Measurements from ENCODE around the gene ARHGDIA.
"Not testable (repeated sequence)": the region's sequence is repeated elsewhere in the genome, so short reads cannot be mapped to it uniquely, and the experiment has no call there.

ARHGDIA gene

DNA sequence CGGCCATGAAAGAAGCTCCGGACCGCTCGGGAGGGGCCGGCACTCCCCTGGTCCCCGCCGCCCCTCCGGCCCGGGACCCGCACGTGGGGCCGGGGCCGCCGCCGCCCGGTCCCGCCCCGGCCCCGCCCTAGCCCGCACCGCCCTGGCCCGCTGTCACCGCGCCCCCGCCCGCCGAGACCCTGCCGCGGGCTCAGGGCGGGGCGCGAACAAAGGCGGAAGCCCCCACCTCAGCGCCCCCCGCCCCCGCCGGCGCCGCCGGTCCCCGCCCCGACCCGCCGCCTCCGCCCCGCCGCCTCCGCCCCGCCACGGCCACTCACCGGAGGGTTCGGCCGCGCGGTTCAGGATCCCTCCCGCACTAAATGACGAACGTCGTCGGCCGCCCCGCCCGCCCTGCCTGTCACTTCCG is at the start of gene ARHGDIA:
ARHGDIA (minus strand) TSS at position 357 of the 406 bp plus-strand sequence. CDS start 1,407 bp downstream, outside the sequence.
- H3K27me3 ChIP-seq (ENCODE audit: insufficient read depth, low read length): no peaks in the 10 kb centered on the region
- H3K4me3 ChIP-seq (ENCODE audit: low read length): peak within 1 kb of the TSS; percentile 79
- no peaks in the 10 kb centered on the region for H3K9me3 ChIP-seq (ENCODE audit: low read length)
- peak within 1 kb of the TSS; percentile 66 for H2AFZ ChIP-seq (ENCODE audit: low read depth, low read length)
- peaks cover 36% of the 10 kb centered on the region for H3K4me1 ChIP-seq (ENCODE audit: insufficient read depth, low read length)
- H3K36me3 ChIP-seq (ENCODE audit: insufficient read depth, low read length): peaks cover 19% of the 10 kb centered on the region

DNA sequence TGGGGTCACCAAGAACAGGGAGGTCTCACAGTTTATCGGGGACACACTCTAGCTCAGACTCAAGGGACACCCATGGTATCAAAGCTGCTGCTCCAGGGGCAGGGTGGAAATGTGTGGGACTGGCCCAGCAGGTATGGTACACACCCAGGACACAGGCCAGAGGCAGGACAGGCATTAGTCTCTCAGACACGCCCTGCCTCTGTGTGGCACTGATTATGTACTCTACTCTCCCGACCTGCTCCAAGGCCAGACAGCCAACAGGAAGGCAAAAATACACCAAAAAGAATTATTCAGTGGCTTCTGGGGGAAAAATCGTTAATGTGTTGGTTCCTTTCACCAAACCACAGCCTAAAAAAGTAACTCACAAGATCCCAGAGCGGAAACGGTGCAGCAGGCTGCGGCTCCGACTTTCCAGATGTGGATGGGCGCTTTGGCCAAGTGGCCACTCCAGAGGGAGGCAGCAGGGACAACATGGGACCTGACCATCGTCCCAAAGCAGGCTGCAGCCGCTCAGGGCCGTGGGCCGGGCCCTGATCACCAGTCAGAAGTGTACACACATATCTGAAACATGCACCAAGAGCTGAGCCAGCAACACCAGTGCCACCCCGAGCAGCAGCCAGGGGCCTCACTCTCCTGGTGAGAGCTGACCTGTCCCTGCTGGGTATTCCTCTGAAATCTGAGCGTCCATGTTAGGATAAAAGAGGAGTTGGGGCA is 47.9 kb upstream of the ARHGDIA start:
- no peak overlapping the region for H3K4me3 ChIP-seq (ENCODE audit: low read length)
- peaks cover 13% of the 10 kb centered on the region for H3K4me1 ChIP-seq (ENCODE audit: insufficient read depth, low read length)
- no peaks in the 10 kb centered on the region for H3K27me3 ChIP-seq (ENCODE audit: insufficient read depth, low read length)
- no peak overlapping the region for H2AFZ ChIP-seq (ENCODE audit: low read depth, low read length)
- H3K9me3 ChIP-seq (ENCODE audit: low read length): no peaks in the 10 kb centered on the region
- peaks cover 34% of the 10 kb centered on the region for H3K36me3 ChIP-seq (ENCODE audit: insufficient read depth, low read length)

DNA sequence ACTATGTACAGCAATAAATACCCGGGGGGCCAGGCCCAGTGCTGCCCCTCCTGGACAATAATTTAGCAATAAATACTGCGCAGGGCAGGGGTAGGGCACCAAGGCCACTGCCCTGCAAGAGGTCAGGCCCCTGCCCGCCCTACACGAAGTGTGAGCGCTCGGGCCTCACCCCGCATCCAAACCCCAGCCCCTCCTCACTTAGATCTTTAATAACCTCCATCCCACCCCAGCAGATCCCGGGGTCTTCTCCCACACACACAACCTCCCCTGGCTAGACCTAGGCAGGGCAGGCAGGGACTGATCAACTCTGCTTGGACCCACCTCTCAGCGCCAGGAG is 47.2 kb upstream of the ARHGDIA start:
- not testable (repeated sequence) for H3K27me3 ChIP-seq (ENCODE audit: insufficient read depth, low read length); H3K9me3 ChIP-seq (ENCODE audit: low read length); H2AFZ ChIP-seq (ENCODE audit: low read depth, low read length)
- Histone ChIP-seq H3K4me3 (ENCODE audit: low read length) (peak overlapping the region; percentile 66), H3K36me3 (ENCODE audit: insufficient read depth, low read length) (peaks cover 41% of the 10 kb centered on the region), H3K4me1 (ENCODE audit: insufficient read depth, low read length) (peaks cover 13% of the 10 kb centered on the region)

DNA sequence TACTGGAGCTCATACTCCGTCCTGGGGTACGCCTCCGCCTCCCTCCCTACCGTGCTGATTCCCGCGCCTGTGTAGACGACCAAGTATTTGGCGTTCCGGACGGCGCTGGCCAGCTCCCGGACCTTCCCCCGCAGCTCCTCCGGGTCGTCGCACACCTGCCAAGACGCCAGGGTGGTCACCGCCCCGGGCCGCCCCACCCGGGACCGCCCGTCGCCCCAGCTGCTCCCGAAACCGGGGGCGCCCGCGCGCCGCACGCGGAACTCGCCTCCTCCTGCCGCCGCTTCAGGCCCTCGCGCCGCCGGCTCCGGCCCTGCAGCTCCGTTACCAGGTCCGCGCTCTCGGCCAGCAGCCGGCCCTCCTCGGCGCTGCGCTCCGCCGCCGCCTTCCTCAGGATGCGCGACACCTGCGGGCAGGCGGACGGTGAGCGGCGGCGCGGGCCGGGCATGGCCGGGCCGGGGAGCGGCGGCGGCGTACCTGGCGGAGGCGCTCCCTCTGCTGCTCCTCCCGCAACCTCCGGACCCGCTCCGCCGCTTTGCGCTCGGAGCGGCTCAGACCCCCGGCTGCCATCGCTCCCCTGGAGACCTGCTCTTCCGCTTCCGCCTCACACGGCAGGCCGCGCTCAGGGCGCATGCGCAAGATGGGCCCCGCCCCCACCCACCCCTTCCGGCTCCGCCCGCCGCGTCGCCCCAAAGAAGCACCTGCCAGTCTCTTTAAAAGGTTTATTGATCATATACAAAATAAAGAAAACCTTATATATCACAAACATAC is 46.6 kb upstream of the ARHGDIA start, which contains the start of gene SIRT7:
SIRT7 (minus strand) TSS at position 612 of the 768 bp plus-strand sequence; CDS start at position 567, 45 bp downstream.
- peaks cover 44% of the 10 kb centered on the region for H3K36me3 ChIP-seq (ENCODE audit: insufficient read depth, low read length)
- H3K4me3 ChIP-seq (ENCODE audit: low read length): peak within 1 kb of the TSS; percentile 66
- peaks cover 13% of the 10 kb centered on the region for H3K4me1 ChIP-seq (ENCODE audit: insufficient read depth, low read length)
- no peaks in the 10 kb centered on the region for H3K9me3 ChIP-seq (ENCODE audit: low read length)
- H2AFZ ChIP-seq (ENCODE audit: low read depth, low read length): no peak within 1 kb of the TSS
- no peaks in the 10 kb centered on the region for H3K27me3 ChIP-seq (ENCODE audit: insufficient read depth, low read length)

DNA sequence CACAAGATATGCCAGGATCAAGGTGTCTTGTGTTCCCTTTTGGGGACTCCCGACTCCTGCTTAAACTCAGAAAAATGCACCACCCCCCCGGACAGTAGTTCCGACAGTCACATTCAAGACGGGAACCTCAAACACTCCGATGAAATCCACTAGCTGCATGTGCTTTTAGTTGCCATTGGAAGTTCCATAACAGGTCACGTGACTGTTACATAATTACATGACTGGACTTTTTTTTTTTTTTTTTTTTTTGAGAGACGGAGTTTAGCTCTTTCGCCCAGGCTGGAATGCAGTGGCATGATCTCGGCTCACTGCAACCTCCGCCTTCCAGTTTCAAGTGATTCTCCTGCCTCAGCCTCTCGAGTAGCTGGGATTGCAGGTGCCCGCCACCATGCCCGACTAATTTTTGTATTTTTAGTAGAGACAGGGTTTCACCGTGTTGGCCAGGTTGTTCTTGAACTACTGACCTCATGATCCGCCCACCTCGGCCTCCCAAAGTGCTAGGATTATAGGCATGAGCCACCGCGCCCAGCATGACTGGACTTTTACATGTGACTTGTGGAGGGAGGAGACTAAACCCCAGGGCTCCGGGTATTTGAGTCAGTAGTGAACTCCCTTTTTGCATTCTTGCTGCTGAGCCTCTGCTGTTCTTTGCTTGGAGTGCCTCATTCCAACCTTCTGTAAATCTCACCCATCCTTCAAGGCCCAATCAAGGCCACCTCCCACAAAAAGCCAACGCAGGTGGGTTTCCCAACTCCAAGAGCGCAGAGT is 45.3 kb upstream of the ARHGDIA start:
- Histone ChIP-seq H2AFZ (ENCODE audit: low read depth, low read length) (no peak overlapping the region), H3K36me3 (ENCODE audit: insufficient read depth, low read length) (peaks cover 46% of the 10 kb centered on the region), H3K4me3 (ENCODE audit: low read length) (peak overlapping the region; percentile 66), H3K4me1 (ENCODE audit: insufficient read depth, low read length) (peaks cover 13% of the 10 kb centered on the region), H3K9me3 (ENCODE audit: low read length) (no peaks in the 10 kb centered on the region), H3K27me3 (ENCODE audit: insufficient read depth, low read length) (no peaks in the 10 kb centered on the region)

DNA sequence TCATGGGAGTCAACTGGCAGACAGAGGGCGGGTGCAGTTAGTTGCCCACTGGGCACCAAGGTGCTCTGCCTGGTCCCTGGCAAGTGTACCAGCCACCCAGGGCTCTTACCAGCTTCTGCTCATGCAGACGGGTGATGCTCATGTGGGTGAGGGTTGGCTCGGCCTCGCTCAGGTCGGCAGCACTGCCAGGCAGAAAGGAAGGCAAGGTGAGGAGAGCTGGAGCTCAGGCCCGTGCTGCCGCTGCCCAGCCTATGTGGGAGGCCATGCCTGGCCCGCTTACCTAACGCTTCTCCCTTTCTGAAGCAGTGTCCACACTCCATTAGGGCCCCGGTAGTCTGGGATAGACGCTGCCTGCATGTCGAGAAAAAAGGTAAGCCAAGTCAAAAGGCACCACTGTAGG is 44.2 kb upstream of the ARHGDIA start:
- Histone ChIP-seq H3K4me1 (ENCODE audit: insufficient read depth, low read length) (peaks cover 16% of the 10 kb centered on the region), H3K4me3 (ENCODE audit: low read length) (no peak overlapping the region), H3K9me3 (ENCODE audit: low read length) (no peaks in the 10 kb centered on the region), H2AFZ (ENCODE audit: low read depth, low read length) (no peak overlapping the region), H3K27me3 (ENCODE audit: insufficient read depth, low read length) (no peaks in the 10 kb centered on the region), H3K36me3 (ENCODE audit: insufficient read depth, low read length) (peaks cover 39% of the 10 kb centered on the region)

DNA sequence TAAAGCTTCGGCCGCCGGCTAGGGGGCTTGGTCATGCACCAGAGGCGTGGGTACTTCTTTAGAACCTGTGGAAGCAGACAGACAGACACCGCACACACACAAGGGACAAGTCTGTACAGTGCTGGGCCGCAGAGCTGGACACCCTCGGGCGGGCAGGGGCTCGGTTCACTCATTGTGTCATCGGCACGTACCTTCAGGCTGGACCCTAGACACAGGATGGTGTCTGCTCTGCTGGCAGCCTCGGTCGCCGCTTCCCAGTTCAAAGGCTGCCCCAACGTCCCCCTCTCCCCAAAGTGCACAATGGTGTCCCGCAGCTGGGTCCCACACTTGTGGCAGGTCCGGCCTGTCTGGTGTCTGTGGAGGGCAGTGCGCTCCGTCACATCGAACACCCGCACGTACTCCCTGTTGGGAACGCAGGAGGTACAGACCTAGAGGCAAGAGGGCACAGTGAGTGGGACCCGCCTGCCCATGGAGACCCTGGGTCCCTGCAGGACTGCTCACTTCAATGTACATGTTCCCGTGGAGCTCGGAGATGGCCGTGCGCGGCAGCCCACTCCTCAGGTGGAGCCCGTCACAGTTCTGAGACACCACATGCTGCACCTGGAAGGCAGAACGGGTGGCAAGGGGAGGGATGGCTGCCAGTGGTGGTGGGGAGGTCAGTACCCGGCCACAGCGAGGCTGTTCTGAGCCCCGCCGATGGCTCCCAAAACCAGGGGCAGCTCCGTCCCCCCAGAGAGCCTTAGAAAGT is 43.1 kb upstream of the ARHGDIA start:
- Histone ChIP-seq H2AFZ (ENCODE audit: low read depth, low read length) (no peak overlapping the region), H3K4me1 (ENCODE audit: insufficient read depth, low read length) (peaks cover 24% of the 10 kb centered on the region), H3K27me3 (ENCODE audit: insufficient read depth, low read length) (no peaks in the 10 kb centered on the region), H3K4me3 (ENCODE audit: low read length) (no peak overlapping the region), H3K9me3 (ENCODE audit: low read length) (no peaks in the 10 kb centered on the region), H3K36me3 (ENCODE audit: insufficient read depth, low read length) (peaks cover 39% of the 10 kb centered on the region)

DNA sequence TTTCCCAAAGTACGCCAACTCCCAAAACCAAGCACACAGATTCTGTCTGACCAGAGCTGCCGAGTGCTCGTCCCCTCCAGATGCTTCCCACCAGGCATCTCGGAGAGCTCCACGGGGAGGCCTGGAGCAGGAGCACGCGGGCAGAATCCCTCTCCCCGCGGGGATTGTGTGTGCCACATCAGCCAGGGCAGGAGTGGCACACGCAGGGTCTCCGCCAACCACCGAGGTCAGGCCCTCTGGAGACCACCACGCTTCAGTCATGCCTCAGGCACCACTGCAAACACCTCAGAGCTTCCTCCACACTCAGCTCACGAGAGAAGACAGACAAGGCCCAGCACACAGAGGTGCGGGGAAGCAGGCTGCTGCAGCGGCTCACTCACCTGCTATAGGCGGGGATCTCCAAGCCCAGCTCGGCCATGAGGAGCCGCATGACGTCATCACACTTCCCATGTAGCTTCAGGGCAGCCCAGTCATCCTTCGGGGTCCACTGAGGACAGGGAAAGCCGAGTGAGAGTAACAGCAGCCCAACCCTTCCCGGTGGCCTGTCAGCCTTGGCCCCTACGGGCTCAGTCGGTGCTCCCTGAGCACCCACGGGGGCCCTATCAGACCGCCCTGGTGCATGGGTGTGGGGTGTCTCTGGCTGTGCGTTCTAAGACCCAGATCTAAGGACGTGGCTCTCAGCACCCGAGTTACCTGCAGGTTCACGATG is 42.4 kb upstream of the ARHGDIA start:
- Histone ChIP-seq H3K9me3 (ENCODE audit: low read length) (no peaks in the 10 kb centered on the region), H3K4me1 (ENCODE audit: insufficient read depth, low read length) (peaks cover 24% of the 10 kb centered on the region), H2AFZ (ENCODE audit: low read depth, low read length) (no peak overlapping the region), H3K27me3 (ENCODE audit: insufficient read depth, low read length) (no peaks in the 10 kb centered on the region), H3K4me3 (ENCODE audit: low read length) (no peak overlapping the region), H3K36me3 (ENCODE audit: insufficient read depth, low read length) (peaks cover 42% of the 10 kb centered on the region)

DNA sequence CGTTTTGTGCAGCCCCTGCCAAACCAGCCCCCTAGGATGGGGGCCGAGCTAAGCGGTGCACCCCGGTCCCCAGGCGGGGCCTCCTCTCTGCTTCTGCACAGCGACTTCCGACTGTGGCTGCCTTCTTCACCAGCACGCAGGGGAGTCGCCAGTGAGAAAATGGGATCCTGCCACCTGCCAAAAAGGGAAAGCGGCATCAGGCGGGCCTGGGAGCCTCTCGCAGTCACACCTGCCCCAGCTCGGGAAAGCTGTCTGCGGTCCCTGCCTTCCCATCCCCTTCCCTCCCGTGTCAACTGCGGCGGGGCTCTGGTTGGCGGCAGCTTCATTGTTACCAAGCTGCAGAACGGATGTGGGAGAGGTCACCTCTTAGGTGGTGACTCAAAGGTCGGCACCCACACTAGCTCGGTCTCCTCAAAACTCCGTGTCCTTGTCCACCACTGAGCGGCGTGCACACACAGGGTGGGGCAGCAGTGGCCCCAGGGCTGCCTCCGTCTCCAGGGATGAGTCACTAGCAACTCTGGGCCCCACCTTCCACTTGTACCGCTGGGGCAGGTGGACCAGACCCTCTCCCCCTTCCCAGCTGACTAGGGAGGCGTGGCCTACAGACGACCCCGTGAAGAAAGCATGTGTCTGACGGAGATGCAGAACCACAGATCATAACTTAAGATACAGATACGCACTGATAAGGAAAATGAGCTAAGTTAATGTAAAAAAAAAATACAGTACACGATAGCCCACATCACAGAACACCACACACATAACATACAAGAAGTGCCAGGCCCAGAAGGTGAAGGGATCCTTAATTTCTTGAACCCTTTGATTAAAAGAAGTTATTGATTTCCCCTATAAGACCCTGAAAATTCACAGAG is 41.5 kb upstream of the ARHGDIA start:
- Histone ChIP-seq H2AFZ (ENCODE audit: low read depth, low read length) (no peak overlapping the region), H3K4me3 (ENCODE audit: low read length) (no peak overlapping the region), H3K4me1 (ENCODE audit: insufficient read depth, low read length) (peaks cover 20% of the 10 kb centered on the region), H3K36me3 (ENCODE audit: insufficient read depth, low read length) (peaks cover 49% of the 10 kb centered on the region), H3K9me3 (ENCODE audit: low read length) (no peaks in the 10 kb centered on the region), H3K27me3 (ENCODE audit: insufficient read depth, low read length) (no peaks in the 10 kb centered on the region)

DNA sequence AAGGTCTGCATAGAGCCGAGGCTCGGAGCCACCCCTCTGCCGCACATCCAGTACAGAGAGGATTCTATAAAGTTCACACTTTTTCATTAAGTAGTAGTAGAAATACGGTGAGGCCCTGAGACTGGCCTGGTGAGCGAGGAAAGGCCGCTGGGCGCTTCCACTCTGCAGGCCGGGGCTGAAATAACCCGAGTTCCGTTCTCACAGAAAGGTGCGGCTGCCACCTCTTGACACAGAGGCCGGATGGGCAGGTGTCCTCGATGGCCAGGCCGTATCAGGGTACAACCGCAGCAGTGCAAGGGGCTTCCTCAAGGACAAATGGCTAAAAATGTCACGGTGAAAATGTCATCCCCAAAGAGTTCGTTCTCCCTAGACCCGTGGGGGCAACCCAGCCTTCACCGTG is 40.8 kb upstream of the ARHGDIA start:
- no peak overlapping the region for H3K4me3 ChIP-seq (ENCODE audit: low read length)
- H3K4me1 ChIP-seq (ENCODE audit: insufficient read depth, low read length): peaks cover 15% of the 10 kb centered on the region
- H3K9me3 ChIP-seq (ENCODE audit: low read length): no peaks in the 10 kb centered on the region
- H3K36me3 ChIP-seq (ENCODE audit: insufficient read depth, low read length): peaks cover 55% of the 10 kb centered on the region
- no peaks in the 10 kb centered on the region for H3K27me3 ChIP-seq (ENCODE audit: insufficient read depth, low read length)
- no peak overlapping the region for H2AFZ ChIP-seq (ENCODE audit: low read depth, low read length)

DNA sequence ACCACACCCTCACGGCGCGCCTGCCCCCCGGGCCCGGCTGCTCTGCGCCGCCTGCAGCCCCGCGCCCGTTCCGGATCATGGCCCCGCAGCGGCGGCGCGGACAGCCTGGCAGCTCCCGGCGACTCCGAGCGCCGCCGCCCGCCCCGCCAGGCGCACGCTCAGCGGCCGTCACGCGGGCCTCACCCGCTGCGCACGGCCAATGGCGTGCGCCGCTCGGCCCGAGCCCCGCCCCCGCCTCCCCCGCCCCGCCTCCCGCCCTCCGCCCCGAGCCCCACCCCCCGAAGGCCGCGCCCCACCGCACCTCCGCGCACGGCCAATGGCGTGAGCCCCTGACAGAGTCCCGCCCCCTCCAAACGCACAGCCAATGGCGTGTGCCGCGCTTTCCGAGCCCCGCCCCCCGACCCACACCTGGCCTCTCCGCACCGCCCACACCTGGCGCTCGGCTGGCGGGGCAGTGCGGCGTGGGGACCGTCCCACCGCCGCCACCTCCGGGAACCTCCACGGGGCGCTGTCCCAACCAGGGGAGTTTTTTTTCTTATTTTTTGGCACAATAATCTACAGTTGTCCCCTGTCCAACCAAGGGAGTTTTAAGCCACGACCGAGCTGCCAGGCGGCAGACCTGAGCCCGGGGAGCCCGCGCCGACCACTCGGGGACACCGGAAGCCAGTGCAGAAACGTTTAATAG is 40.3 kb upstream of the ARHGDIA start, which contains the start of gene PCYT2:
PCYT2 (minus strand) TSS at position 123 of the 685 bp plus-strand sequence; CDS start at position 79, 44 bp downstream.
- no peaks in the 10 kb centered on the region for H3K27me3 ChIP-seq (ENCODE audit: insufficient read depth, low read length)
- peak within 1 kb of the TSS; percentile 77 for H3K4me3 ChIP-seq (ENCODE audit: low read length)
- H2AFZ ChIP-seq (ENCODE audit: low read depth, low read length): peak within 1 kb of the TSS; percentile 9
- no peaks in the 10 kb centered on the region for H3K9me3 ChIP-seq (ENCODE audit: low read length)
- H3K36me3 ChIP-seq (ENCODE audit: insufficient read depth, low read length): peaks cover 56% of the 10 kb centered on the region
- H3K4me1 ChIP-seq (ENCODE audit: insufficient read depth, low read length): peaks cover 11% of the 10 kb centered on the region
